HL-60 (cell line): ENCODE measurements around the gene LRRC31.

Experiments
- CTCF ChIP-seq: IDR thresholded peaks from one replicate; pipeline ENCODE4 v1.5.1; 2011; ENCODE audit warnings: low read length, control low read depth, inconsistent platforms; ENCODE audit not compliant: insufficient read depth
- REST ChIP-seq: IDR thresholded peaks from 2 replicates; pipeline ENCODE4 v1.6.1; 2012; ENCODE audit warnings: low read depth; ENCODE audit not compliant: insufficient replicate concordance

GRCh38 chr3:169894110-169894509, 24.4 kb upstream of the LRRC31 start:
- TF ChIP-seq CTCF (no peak), REST (no peak)
